ENCODE data around the gene CEP57L1.
"Not testable (repeated sequence)": the region's sequence is repeated elsewhere in the genome, so short reads cannot be mapped to it uniquely, and the experiment has no call there.

CEP57L1 gene

GRCh38 chr6:109103942-109104341 lies 8.6 kb downstream of the CEP57L1 start:
- H3K27ac ChIP-seq, result no peak overlapping the region
- no peak for DNase-seq (ENCODE audit: low read depth, low spot score)

DNA sequence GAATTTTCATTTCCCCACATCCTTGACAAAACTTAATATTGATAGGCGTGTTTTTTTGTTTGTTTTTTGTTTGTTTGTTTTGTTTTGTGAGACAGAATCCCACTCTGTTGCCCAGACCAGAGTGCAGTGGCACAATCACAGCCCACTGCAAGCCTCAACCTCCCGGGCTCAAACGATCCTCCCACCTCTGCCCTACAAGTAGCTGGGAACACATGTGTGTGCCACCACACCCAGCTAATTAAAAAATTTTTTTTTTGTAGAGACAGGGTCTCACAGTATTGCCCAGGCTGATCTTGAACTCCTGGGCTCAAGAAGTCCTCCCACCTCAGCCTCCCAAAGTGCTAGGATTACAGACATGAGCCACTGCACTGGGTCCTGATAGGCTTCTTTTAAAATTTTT lies 9.2 kb downstream of the CEP57L1 start:
- no peak overlapping the region for H3K27ac ChIP-seq
- DNase-seq (ENCODE audit: low read depth, low spot score), result no peak

GRCh38 chr6:109105681-109106080 lies 10.4 kb downstream of the CEP57L1 start:
- DNase-seq (ENCODE audit: low read depth, low spot score), result no peak
- no peak overlapping the region for H3K27ac ChIP-seq

- H3K27ac ChIP-seq; DNase-seq (ENCODE audit: low read depth, low spot score): not testable (repeated sequence)
These were observed 14.4 kb downstream of the CEP57L1 start for GRCh38 chr6:109109663-109110062.

- not testable (repeated sequence) for H3K27ac ChIP-seq
These were observed 17.4 kb downstream of the CEP57L1 start for GRCh38 chr6:109112663-109113062.

DNA sequence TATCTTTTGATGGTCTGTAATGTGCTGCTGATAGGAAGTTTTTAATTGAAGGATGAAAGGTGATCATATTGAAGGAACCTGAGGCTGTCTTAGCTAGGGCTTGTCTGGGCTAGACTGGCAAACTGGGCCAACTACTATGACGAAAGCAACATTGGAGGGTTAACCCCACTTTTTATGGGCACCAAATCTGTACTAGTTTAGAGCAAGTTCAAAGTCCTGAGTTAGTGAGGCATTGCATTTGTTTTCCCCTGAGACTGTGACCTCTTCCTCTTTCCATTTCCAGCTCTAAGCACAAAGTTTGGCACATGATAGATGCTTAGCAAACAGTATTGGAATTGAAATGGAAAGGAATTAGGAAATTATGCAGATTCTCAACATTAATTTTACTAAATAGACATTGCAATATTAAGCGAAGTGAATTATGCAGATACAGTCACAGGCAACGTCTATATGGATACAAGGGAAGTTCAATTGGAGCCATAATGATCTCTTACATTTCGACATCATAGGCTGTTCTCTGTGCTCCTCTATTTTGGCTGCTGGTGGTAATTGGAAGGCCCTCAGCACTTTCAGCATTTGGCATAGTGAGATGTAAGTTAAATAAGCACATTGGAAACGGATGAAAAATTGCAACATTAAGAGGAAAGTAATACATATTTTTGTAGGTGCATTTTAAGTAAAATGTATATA lies 22.2 kb downstream of the CEP57L1 start:
- peak overlapping the region; percentile 4 for H3K27ac ChIP-seq
- DNase-seq (ENCODE audit: low read depth, low spot score), result no peak

More at GRCh38 chr6:109112663-109113062, 17.4 kb downstream of the CEP57L1 start:
- DNase-seq (ENCODE audit: low read depth, low spot score), result not testable (repeated sequence)

DNA sequence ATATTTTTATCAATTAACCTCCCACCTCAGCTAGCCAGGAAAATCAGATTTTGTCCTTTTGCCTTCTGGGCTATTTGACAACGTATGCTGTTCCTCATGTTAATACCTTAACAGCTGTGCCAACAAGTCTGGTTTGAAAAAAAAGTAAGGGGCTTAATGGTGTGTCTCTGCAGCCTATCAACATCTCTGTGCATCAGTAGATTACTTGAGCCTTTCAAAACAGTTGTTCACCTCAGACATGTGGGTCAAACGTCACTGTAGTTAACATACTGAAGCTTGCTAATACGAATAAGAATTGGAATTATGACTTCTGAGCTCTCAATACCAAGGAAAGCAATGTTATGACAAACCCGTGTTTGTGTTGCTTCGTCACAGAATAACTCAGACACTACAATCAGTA lies 23.0 kb downstream of the CEP57L1 start:
- no peak for DNase-seq (ENCODE audit: low read depth, low spot score)
- H3K27ac ChIP-seq, result no peak overlapping the region

DNA sequence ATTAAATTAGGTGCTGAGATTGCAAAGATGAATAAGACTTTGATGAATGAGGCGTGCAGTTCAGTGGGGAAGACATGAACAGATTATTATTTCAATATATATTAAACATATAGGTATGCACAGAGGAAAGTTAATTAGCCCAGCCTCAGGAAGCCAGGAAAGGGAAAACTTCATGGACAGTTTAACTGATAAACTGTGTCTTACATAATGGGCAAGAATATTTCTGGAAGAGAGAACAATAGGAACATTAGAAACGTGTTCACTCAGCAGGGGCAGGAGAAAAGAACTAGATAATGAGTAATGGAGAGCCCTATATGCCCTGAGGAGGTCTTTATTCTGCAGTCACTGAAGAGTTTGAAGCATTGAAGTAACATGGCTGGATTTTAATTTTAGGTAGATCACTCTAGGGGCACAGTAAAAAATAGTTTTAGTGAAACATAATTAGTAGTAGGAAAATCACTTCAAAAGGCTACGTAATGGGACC lies 23.6 kb downstream of the CEP57L1 start:
- DNase-seq (ENCODE audit: low read depth, low spot score), result no peak
- no peak overlapping the region for H3K27ac ChIP-seq

GRCh38 chr6:109121411-109121810 lies 26.1 kb downstream of the CEP57L1 start:
- H3K27ac ChIP-seq, result no peak overlapping the region
- no peak for DNase-seq (ENCODE audit: low read depth, low spot score)

- DNase-seq (ENCODE audit: low read depth, low spot score), result no peak
- H3K27ac ChIP-seq, result no peak overlapping the region
These were observed 28.9 kb downstream of the CEP57L1 start for GRCh38 chr6:109124219-109124618.

DNA sequence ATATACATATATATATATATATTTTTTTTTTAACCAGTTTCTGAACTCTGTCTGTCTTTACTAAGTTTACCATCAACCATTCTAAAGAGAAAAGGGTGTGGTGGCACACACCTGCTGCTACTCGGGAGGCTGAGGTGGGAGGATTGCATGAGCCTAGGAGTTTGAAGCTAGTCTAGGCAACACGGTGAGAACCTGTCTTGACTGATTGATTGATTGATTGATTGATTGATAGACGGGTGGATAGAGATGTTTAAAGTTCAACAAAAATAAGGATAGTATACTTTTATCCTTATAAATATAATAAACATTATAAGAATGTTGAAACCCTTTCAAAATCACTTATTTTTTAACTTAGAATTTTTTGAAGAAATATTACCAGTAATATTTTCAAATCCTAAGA lies 30.2 kb downstream of the CEP57L1 start:
- no peak for DNase-seq (ENCODE audit: low read depth, low spot score)
- H3K27ac ChIP-seq, result no peak overlapping the region

GRCh38 chr6:109130065-109130464 lies 34.8 kb downstream of the CEP57L1 start:
- no peak for DNase-seq (ENCODE audit: low read depth, low spot score)
- H3K27ac ChIP-seq, result no peak overlapping the region

GRCh38 chr6:109135600-109135999 lies 40.3 kb downstream of the CEP57L1 start:
- H3K27ac ChIP-seq; DNase-seq (ENCODE audit: low read depth, low spot score): not testable (repeated sequence)

- H3K27ac ChIP-seq; DNase-seq (ENCODE audit: low read depth, low spot score): not testable (repeated sequence)
These were observed 40.7 kb downstream of the CEP57L1 start for GRCh38 chr6:109136039-109136438.

DNA sequence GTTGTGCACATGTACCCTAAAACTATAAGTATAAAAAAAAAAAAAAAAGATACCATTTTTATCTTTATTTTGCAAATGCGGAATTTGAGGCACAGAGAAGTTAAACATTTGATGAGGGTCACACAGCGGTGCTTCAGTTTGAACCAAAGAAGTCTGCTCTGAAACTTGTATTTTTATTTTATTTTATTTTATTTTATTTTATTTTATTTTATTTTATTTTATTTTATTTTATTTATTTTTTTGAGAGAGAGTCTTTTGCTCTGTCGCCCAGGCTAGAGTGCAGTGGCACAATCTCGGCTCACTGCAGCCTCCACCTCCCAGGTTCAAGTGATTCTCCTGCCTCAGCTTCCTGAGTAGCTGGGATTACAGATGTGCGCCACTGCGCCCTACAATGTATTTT lies 41.2 kb downstream of the CEP57L1 start:
- DNase-seq (ENCODE audit: low read depth, low spot score); H3K27ac ChIP-seq: not testable (repeated sequence)

DNA sequence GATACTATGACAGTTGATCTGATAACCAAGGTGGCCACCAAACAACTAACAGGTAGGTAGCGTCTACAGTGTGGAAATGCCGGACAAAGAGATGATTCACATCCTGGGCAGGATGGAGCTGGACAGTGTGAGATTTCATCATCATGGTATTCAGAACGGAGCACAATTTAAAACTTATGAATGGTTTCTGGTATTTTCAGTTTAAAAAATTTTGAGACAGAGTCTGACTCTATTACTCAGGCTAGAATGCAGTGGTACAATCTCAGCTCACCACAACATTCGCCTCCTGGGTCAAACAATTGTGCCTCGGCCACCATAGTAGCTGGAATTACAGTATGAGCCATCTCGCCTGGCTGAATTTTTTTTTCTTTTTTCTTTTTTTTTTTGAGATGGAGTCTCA lies 43.8 kb downstream of the CEP57L1 start:
- H3K27ac ChIP-seq, result peak overlapping the region; percentile 94

GRCh38 chr6:109142067-109142466 lies 46.8 kb downstream of the CEP57L1 start:
- H3K27ac ChIP-seq; DNase-seq (ENCODE audit: low read depth, low spot score): not testable (repeated sequence)

More for the DNA sequence above, 43.8 kb downstream of the CEP57L1 start:
- peak; percentile 18 for DNase-seq (ENCODE audit: low read depth, low spot score)

DNA sequence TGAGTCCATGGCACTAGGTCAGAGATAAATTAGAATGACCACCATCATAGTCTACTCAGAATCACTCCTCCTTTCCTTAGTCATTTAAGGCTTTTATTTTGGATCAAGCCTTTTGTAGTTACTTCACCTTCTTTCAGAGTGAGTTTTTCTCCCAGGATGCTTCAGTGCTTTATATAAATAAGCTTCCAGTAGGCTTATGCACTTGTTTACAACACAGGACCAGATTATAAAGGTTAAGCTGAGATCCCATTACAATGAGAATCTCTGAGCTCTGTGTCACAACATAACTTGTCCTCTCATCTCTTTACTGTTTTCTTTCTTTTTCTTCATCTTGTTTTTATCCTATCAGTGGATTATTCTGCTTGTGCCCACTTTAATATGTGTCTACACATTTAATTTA lies 47.9 kb downstream of the CEP57L1 start:
- no peak for DNase-seq (ENCODE audit: low read depth, low spot score)
- H3K27ac ChIP-seq, result no peak overlapping the region

DNA sequence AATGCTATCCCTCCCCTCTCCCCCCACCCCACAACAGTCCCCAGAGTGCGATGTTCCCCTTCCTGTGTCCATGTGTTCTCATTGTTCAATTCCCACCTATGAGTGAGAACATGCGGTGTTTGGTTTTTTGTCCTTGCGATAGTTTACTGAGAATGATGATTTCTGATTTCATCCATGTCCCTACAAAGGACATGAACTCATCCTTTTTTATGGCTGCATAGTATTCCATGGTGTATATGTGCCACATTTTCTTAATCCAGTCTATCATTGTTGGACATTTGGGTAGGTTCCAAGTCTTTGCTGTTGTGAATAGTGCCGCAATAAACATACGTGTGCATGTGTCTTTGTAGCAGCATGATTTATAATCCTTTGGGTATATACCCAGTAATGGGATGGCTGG lies 52.9 kb downstream of the CEP57L1 start:
- DNase-seq (ENCODE audit: low read depth, low spot score); H3K27ac ChIP-seq: not testable (repeated sequence)

GRCh38 chr6:109148716-109149115 lies 53.4 kb downstream of the CEP57L1 start:
- not testable (repeated sequence) for DNase-seq (ENCODE audit: low read depth, low spot score); H3K27ac ChIP-seq

GRCh38 chr6:109153752-109154151 lies 58.4 kb downstream of the CEP57L1 start:
- DNase-seq (ENCODE audit: low read depth, low spot score), result no peak
- H3K27ac ChIP-seq, result no peak overlapping the region

- DNase-seq (ENCODE audit: low read depth, low spot score), result no peak
- no peak overlapping the region for H3K27ac ChIP-seq
These were observed 69.0 kb downstream of the CEP57L1 start for GRCh38 chr6:109164331-109164730.
